ENCODE results near the gene CDH11.

Gene CDH11

GRCh38 chr16:65122724-65123395 lies 997 bp upstream of the CDH11 start:
- Histone ChIP-seq H3K4me1 (no peaks in the 10 kb centered on the region), H3K36me3 (replicated peaks) (no peaks in the 10 kb centered on the region), H3K27me3 (ENCODE audit: low read depth) (peaks cover 4% of the 10 kb centered on the region; the same call in 1 of the 2 replicates), H3K4me3 (no peak overlapping the region), H3K9me3 (no peaks in the 10 kb centered on the region)
- DNase-seq (ENCODE audit: low spot score in 2 of 2) = no peak
- in situ Hi-C loops (cut with MboI; ENCODE audit: low sequenced_read_pairs) = loop anchor here (25.0 kb wide), 1 partner anchor 1661 kb away; no protein-coding TSS in a partner anchor

GRCh38 chr16:65120831-65121721 lies 787 bp downstream of the CDH11 start:
- Histone ChIP-seq H3K4me3 (no peak overlapping the region), H3K36me3 (replicated peaks) (no peaks in the 10 kb centered on the region), H3K9me3 (no peaks in the 10 kb centered on the region), H3K4me1 (no peaks in the 10 kb centered on the region), H3K27me3 (ENCODE audit: low read depth) (peaks cover 4% of the 10 kb centered on the region; the same call in 1 of the 2 replicates)
- DNase-seq (ENCODE audit: low spot score in 2 of 2) = no peak
- in situ Hi-C loops (cut with MboI; ENCODE audit: low sequenced_read_pairs) = loop anchor here (25.0 kb wide), 1 partner anchor 1659 kb away; no protein-coding TSS in a partner anchor

GRCh38 chr16:65120461-65120830 lies 1.4 kb downstream of the CDH11 start:
- Histone ChIP-seq H3K27me3 (ENCODE audit: low read depth) (peaks cover 4% of the 10 kb centered on the region; the same call in 1 of the 2 replicates), H3K4me3 (no peak overlapping the region), H3K4me1 (no peaks in the 10 kb centered on the region), H3K9me3 (no peaks in the 10 kb centered on the region), H3K36me3 (replicated peaks) (no peaks in the 10 kb centered on the region)
- no peak for DNase-seq (ENCODE audit: low spot score in 2 of 2)
- in situ Hi-C loops (cut with MboI; ENCODE audit: low sequenced_read_pairs) = loop anchor here (25.0 kb wide), 1 partner anchor 1658 kb away; no protein-coding TSS in a partner anchor

GRCh38 chr16:65119901-65120401 lies 1.9 kb downstream of the CDH11 start:
- in situ Hi-C loops (cut with MboI; ENCODE audit: low sequenced_read_pairs) = loop anchor here (25.0 kb wide), 1 partner anchor 1658 kb away; no protein-coding TSS in a partner anchor
- Histone ChIP-seq H3K27me3 (ENCODE audit: low read depth) (peaks cover 4% of the 10 kb centered on the region; the same call in 1 of the 2 replicates), H3K4me3 (no peak overlapping the region), H3K36me3 (replicated peaks) (no peaks in the 10 kb centered on the region), H3K4me1 (no peaks in the 10 kb centered on the region), H3K9me3 (no peaks in the 10 kb centered on the region)
- no peak for DNase-seq (ENCODE audit: low spot score in 2 of 2)

- H3K4me1 ChIP-seq = no peaks in the 10 kb centered on the region
- no peak for DNase-seq (ENCODE audit: low spot score in 2 of 2)
- H3K36me3 ChIP-seq (replicated peaks) = no peaks in the 10 kb centered on the region
- no peaks in the 10 kb centered on the region for H3K9me3 ChIP-seq
- peaks cover 4% of the 10 kb centered on the region; the same call in 1 of the 2 replicates for H3K27me3 ChIP-seq (ENCODE audit: low read depth)
- in situ Hi-C loops (cut with MboI; ENCODE audit: low sequenced_read_pairs) = loop anchor here (25.0 kb wide), 1 partner anchor 1657 kb away; no protein-coding TSS in a partner anchor
- H3K4me3 ChIP-seq = no peak overlapping the region
These were observed 2.4 kb downstream of the CDH11 start for GRCh38 chr16:65119435-65119834.

- Histone ChIP-seq H3K36me3 (replicated peaks) (no peaks in the 10 kb centered on the region), H3K4me1 (no peaks in the 10 kb centered on the region), H3K9me3 (no peaks in the 10 kb centered on the region), H3K4me3 (no peak overlapping the region), H3K27me3 (ENCODE audit: low read depth) (peaks cover 4% of the 10 kb centered on the region; the same call in 1 of the 2 replicates)
- DNase-seq (ENCODE audit: low spot score in 2 of 2) = no peak
- in situ Hi-C loops (cut with MboI; ENCODE audit: low sequenced_read_pairs) = loop anchor here (25.0 kb wide), 1 partner anchor 1657 kb away; no protein-coding TSS in a partner anchor
These were observed 3.0 kb downstream of the CDH11 start for GRCh38 chr16:65118871-65119270.

GRCh38 chr16:65117811-65118448 lies 3.9 kb downstream of the CDH11 start:
- Histone ChIP-seq H3K9me3 (no peaks in the 10 kb centered on the region), H3K36me3 (replicated peaks) (no peaks in the 10 kb centered on the region), H3K27me3 (ENCODE audit: low read depth) (peaks cover 4% of the 10 kb centered on the region; the same call in 1 of the 2 replicates), H3K4me3 (no peak overlapping the region), H3K4me1 (no peaks in the 10 kb centered on the region)
- in situ Hi-C loops (cut with MboI; ENCODE audit: low sequenced_read_pairs) = loop anchor here (25.0 kb wide), 1 partner anchor 1656 kb away; no protein-coding TSS in a partner anchor
- peak; percentile 14 to 61 for DNase-seq (ENCODE audit: low spot score in 2 of 2)

GRCh38 chr16:65116818-65117430 lies 4.9 kb downstream of the CDH11 start:
- no peaks in the 10 kb centered on the region for H3K36me3 ChIP-seq (replicated peaks)
- in situ Hi-C loops (cut with MboI; ENCODE audit: low sequenced_read_pairs) = loop anchor here (25.0 kb wide), 1 partner anchor 1655 kb away; no protein-coding TSS in a partner anchor
- H3K4me3 ChIP-seq = no peak overlapping the region
- no peaks in the 10 kb centered on the region for H3K9me3 ChIP-seq
- DNase-seq (ENCODE audit: low spot score in 2 of 2) = no peak
- H3K27me3 ChIP-seq (ENCODE audit: low read depth) = peaks cover 4% of the 10 kb centered on the region; the same call in 1 of the 2 replicates
- no peaks in the 10 kb centered on the region for H3K4me1 ChIP-seq

GRCh38 chr16:65116216-65116615 lies 5.6 kb downstream of the CDH11 start:
- H3K27me3 ChIP-seq (ENCODE audit: low read depth) = peaks cover 4% of the 10 kb centered on the region; the same call in 1 of the 2 replicates
- no peaks in the 10 kb centered on the region for H3K4me1 ChIP-seq
- no peaks in the 10 kb centered on the region for H3K9me3 ChIP-seq
- H3K4me3 ChIP-seq = no peak overlapping the region
- DNase-seq (ENCODE audit: low spot score in 2 of 2) = no peak
- in situ Hi-C loops (cut with MboI; ENCODE audit: low sequenced_read_pairs) = loop anchor here (25.0 kb wide), 1 partner anchor 1654 kb away; no protein-coding TSS in a partner anchor
- no peaks in the 10 kb centered on the region for H3K36me3 ChIP-seq (replicated peaks)

- H3K9me3 ChIP-seq = no peaks in the 10 kb centered on the region
- in situ Hi-C loops (cut with MboI; ENCODE audit: low sequenced_read_pairs) = loop anchor here (25.0 kb wide), 1 partner anchor 1652 kb away; no protein-coding TSS in a partner anchor
- no peaks in the 10 kb centered on the region for H3K36me3 ChIP-seq (replicated peaks)
These were observed 7.3 kb downstream of the CDH11 start for GRCh38 chr16:65114527-65114926.

GRCh38 chr16:65113441-65113840 lies 8.4 kb downstream of the CDH11 start:
- no peaks in the 10 kb centered on the region for H3K36me3 ChIP-seq (replicated peaks)
- H3K4me1 ChIP-seq = no peaks in the 10 kb centered on the region
- no peaks in the 10 kb centered on the region for H3K27me3 ChIP-seq (ENCODE audit: low read depth)
- H3K4me3 ChIP-seq = no peak overlapping the region
- DNase-seq (ENCODE audit: low spot score in 2 of 2) = no peak
- H3K9me3 ChIP-seq = no peaks in the 10 kb centered on the region
- in situ Hi-C loops (cut with MboI; ENCODE audit: low sequenced_read_pairs) = loop anchor here (25.0 kb wide), 1 partner anchor 1651 kb away; no protein-coding TSS in a partner anchor

More at GRCh38 chr16:65114527-65114926, 7.3 kb downstream of the CDH11 start:
- H3K4me3 ChIP-seq = no peak overlapping the region
- no peaks in the 10 kb centered on the region for H3K4me1 ChIP-seq
- peaks cover under 1% of the 10 kb centered on the region; the same call in 1 of the 2 replicates for H3K27me3 ChIP-seq (ENCODE audit: low read depth)
- no peak for DNase-seq (ENCODE audit: low spot score in 2 of 2)

- DNase-seq (ENCODE audit: low spot score in 2 of 2) = no peak
- Histone ChIP-seq H3K27me3 (ENCODE audit: low read depth) (no peaks in the 10 kb centered on the region), H3K4me3 (no peak overlapping the region), H3K9me3 (no peaks in the 10 kb centered on the region), H3K4me1 (no peaks in the 10 kb centered on the region), H3K36me3 (replicated peaks) (no peaks in the 10 kb centered on the region)
- in situ Hi-C loops (cut with MboI; ENCODE audit: low sequenced_read_pairs) = loop anchor here (25.0 kb wide), 1 partner anchor 1649 kb away; no protein-coding TSS in a partner anchor
These were observed 10.6 kb downstream of the CDH11 start for GRCh38 chr16:65111306-65111705.
